H9 (cell line): ENCODE results near the gene CAMK1. TPM values are rescaled to one million over a fixed set of nuclear protein-coding genes. Genes with fewer than 3 reads are reported as not detected.

Source experiments
- DNase-seq: peaks from one replicate; pipeline ENCODE4 v3.0.0-alpha.2; 2017
- H2AFZ ChIP-seq: one replicate; pipeline ENCODE4 v1.6.1; 2013; ENCODE audit warnings: mild to moderate bottlenecking, low read length, control low read depth, moderate library complexity
- H2AK5ac ChIP-seq: 2 replicates; pipeline ENCODE4 v1.6.1; 2013; ENCODE audit warnings: low read length, control low read depth, mixed read lengths; ENCODE audit not compliant: insufficient read length
- H2BK120ac ChIP-seq: one replicate; pipeline ENCODE4 v1.6.1; 2013; ENCODE audit warnings: low read depth, mild to moderate bottlenecking, low read length, control low read depth, inconsistent platforms; ENCODE audit not compliant: poor library complexity, severe bottlenecking
- H2BK12ac ChIP-seq: 2 replicates; pipeline ENCODE4 v1.6.1; 2013; ENCODE audit warnings: low read length, control low read depth, mixed read lengths, low read depth; ENCODE audit not compliant: insufficient read length
- H2BK15ac ChIP-seq: 2 replicates; pipeline ENCODE4 v1.6.1; 2013; ENCODE audit warnings: low read depth, low read length, control low read depth
- H2BK20ac ChIP-seq: one replicate; pipeline ENCODE4 v1.6.1; 2013; ENCODE audit warnings: low read depth, mild to moderate bottlenecking, low read length, control low read depth, inconsistent platforms; ENCODE audit not compliant: poor library complexity, severe bottlenecking
- H2BK5ac ChIP-seq: 2 replicates; pipeline ENCODE4 v1.6.1; 2013; ENCODE audit warnings: low read length, control low read depth, mixed read lengths; ENCODE audit not compliant: insufficient read length
- H3K14ac ChIP-seq: 2 replicates; pipeline ENCODE4 v1.6.1; 2013; ENCODE audit warnings: low read length, control low read depth; ENCODE audit not compliant: insufficient read depth
- H3K18ac ChIP-seq: 2 replicates; pipeline ENCODE4 v1.6.1; 2013; ENCODE audit warnings: low read depth, mild to moderate bottlenecking, mixed read lengths, low read length, control low read depth; ENCODE audit not compliant: insufficient read length
- H3K23ac ChIP-seq: 2 replicates; pipeline ENCODE4 v1.6.1; 2013; ENCODE audit warnings: low read length, control low read depth, mixed read lengths, low read depth; ENCODE audit not compliant: insufficient read length
- H3K23me2 ChIP-seq: 2 replicates; pipeline ENCODE4 v1.6.1; 2013; ENCODE audit warnings: low read depth, mild to moderate bottlenecking, mixed read lengths, low read length, control low read depth; ENCODE audit not compliant: insufficient read length, poor library complexity, severe bottlenecking
- H3K27ac ChIP-seq: 2 replicates; pipeline ENCODE4 v1.5.1; 2013; ENCODE audit warnings: low read length, control low read depth, mixed read lengths, low read depth; ENCODE audit not compliant: insufficient read length
- H3K27me3 ChIP-seq: 2 replicates; pipeline ENCODE4 v1.6.1; 2013; ENCODE audit warnings: low read length, control low read depth, inconsistent platforms; ENCODE audit not compliant: insufficient read depth
- H3K4ac ChIP-seq: 2 replicates; pipeline ENCODE4 v1.6.1; 2013; ENCODE audit warnings: low read depth, mild to moderate bottlenecking, control low read depth, inconsistent platforms, low read length, moderate library complexity
- H3K4me1 ChIP-seq: 2 replicates; pipeline ENCODE4 v1.6.1; 2013; ENCODE audit warnings: low read length, control low read depth, inconsistent platforms; ENCODE audit not compliant: insufficient read depth
- H3K4me2 ChIP-seq: 2 replicates; pipeline ENCODE4 v1.6.1; 2013; ENCODE audit warnings: low read length, control low read depth, mixed read lengths; ENCODE audit not compliant: insufficient read length, insufficient read depth
- H3K56ac ChIP-seq: 2 replicates; pipeline ENCODE4 v1.6.1; 2013; ENCODE audit warnings: low read depth, mild to moderate bottlenecking, mixed read lengths, low read length, control low read depth; ENCODE audit not compliant: insufficient read length
- H3K79me1 ChIP-seq: 2 replicates; pipeline ENCODE4 v1.6.1; 2013; ENCODE audit warnings: low read depth, mild to moderate bottlenecking, moderate library complexity, low read length, control low read depth, inconsistent platforms; ENCODE audit not compliant: insufficient read depth, poor library complexity, severe bottlenecking
- H3K79me2 ChIP-seq: 2 replicates; pipeline ENCODE4 v1.6.1; 2013; ENCODE audit warnings: low read length, control low read depth, inconsistent platforms; ENCODE audit not compliant: insufficient read depth
- H3K9ac ChIP-seq: 2 replicates; pipeline ENCODE4 v1.6.1; 2013; ENCODE audit warnings: low read length, control low read depth, mixed read lengths; ENCODE audit not compliant: insufficient read length; ENCODE audit errors: extremely low read depth
- H3K9me3 ChIP-seq: one replicate; pipeline ENCODE4 v1.6.1; 2013; ENCODE audit warnings: low read depth, low read length, inconsistent platforms; ENCODE audit not compliant: control insufficient read depth
- H3T11ph ChIP-seq: one replicate; pipeline ENCODE4 v1.6.1; 2013; ENCODE audit warnings: mild to moderate bottlenecking, low read length, control low read depth, inconsistent platforms
- H4K20me1 ChIP-seq: one replicate; pipeline ENCODE4 v1.6.1; 2013; ENCODE audit not compliant: control insufficient read depth, insufficient read length, insufficient read depth
- H4K5ac ChIP-seq: 2 replicates; pipeline ENCODE4 v1.6.1; 2013; ENCODE audit warnings: low read depth, mild to moderate bottlenecking, mixed read lengths, low read length, control low read depth; ENCODE audit not compliant: insufficient read length
- H4K8ac ChIP-seq: replicated peaks from 2 replicates; pipeline ENCODE4 v1.6.1; 2013; ENCODE audit warnings: low read length, control low read depth, mixed read lengths, low read depth; ENCODE audit not compliant: insufficient read length
- H4K91ac ChIP-seq: 2 replicates; pipeline ENCODE4 v1.6.1; 2013; ENCODE audit warnings: low read depth, mild to moderate bottlenecking, moderate library complexity, mixed read lengths, low read length, control low read depth; ENCODE audit not compliant: insufficient read length
- H3K27ac Mint-ChIP-seq, 3 experiments: 2 replicates in 2 of 3; 3 replicates in 1 of 3; pipeline ENCODE4 v1.8.0; 2020 to 2021; ENCODE audit warnings: mixed read lengths in 3 of 3, mild to moderate bottlenecking in 1 of 3, moderate library complexity in 1 of 3
- H3K27me3 Mint-ChIP-seq: 2 replicates; pipeline ENCODE4 v1.8.0; 2021; ENCODE audit warnings: low read depth, mild to moderate bottlenecking, moderate library complexity, mixed read lengths
- H3K36me3 Mint-ChIP-seq, 3 experiments: 2 replicates in 2 of 3; 3 replicates in 1 of 3; pipeline ENCODE4 v1.8.0; 2020 to 2021; ENCODE audit warnings: low read depth in 3 of 3, mixed read lengths in 3 of 3; ENCODE audit not compliant: insufficient read depth in 1 of 3
- H3K4me1 Mint-ChIP-seq, 2 experiments: 2 replicates each; pipeline ENCODE4 v1.8.0; 2020; ENCODE audit warnings: mixed read lengths in 2 of 2
- H3K4me3 Mint-ChIP-seq, 2 experiments: 2 replicates in 1 of 2; 3 replicates in 1 of 2; pipeline ENCODE4 v1.8.0; 2020 to 2021; ENCODE audit warnings: mild to moderate bottlenecking in 2 of 2, mixed read lengths in 2 of 2, moderate library complexity in 1 of 2
- H3K9me3 Mint-ChIP-seq, 2 experiments: 2 replicates in 1 of 2; 3 replicates in 1 of 2; pipeline ENCODE4 v1.8.0; 2020; ENCODE audit warnings: mild to moderate bottlenecking in 2 of 2, mixed read lengths in 2 of 2, moderate library complexity in 1 of 2
- WGBS: extraction: QIAGEN DNeasy Blood & Tissue Kit; methylation state at CpG from one replicate; pipeline ENCODE4 v1.1.7; 2013; ENCODE audit warnings: missing lambda C conversion rate, low lambda C conversion rate, mixed read lengths; ENCODE audit not compliant: insufficient read length; ENCODE audit errors: extremely low coverage; 5-methylcytosine and 5-hydroxymethylcytosine counted together
- total RNA-seq: library from RNA; stranded (reverse); gene quantifications from 2 replicates; pipeline ENCODE4 v1.2.1, GENCODE V29; 2021
- TF ChIP-seq, protein P1 (sequence below): fragments of 200-600 bp; sonication (generic); conservative IDR thresholded peaks from 3 replicates; pipeline ENCODE4 v1.8.0; 2021; ENCODE audit warnings: antibody characterized with exemption, mild to moderate bottlenecking

CAMK1 gene
- total RNA-seq, 1 experiment from 2014 or later, result 9.2 TPM

- TF ChIP-seq, protein P1, sequence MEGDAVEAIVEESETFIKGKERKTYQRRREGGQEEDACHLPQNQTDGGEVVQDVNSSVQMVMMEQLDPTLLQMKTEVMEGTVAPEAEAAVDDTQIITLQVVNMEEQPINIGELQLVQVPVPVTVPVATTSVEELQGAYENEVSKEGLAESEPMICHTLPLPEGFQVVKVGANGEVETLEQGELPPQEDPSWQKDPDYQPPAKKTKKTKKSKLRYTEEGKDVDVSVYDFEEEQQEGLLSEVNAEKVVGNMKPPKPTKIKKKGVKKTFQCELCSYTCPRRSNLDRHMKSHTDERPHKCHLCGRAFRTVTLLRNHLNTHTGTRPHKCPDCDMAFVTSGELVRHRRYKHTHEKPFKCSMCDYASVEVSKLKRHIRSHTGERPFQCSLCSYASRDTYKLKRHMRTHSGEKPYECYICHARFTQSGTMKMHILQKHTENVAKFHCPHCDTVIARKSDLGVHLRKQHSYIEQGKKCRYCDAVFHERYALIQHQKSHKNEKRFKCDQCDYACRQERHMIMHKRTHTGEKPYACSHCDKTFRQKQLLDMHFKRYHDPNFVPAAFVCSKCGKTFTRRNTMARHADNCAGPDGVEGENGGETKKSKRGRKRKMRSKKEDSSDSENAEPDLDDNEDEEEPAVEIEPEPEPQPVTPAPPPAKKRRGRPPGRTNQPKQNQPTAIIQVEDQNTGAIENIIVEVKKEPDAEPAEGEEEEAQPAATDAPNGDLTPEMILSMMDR, result no peak
- no peaks in the 10 kb centered on the region for H3K79me2 ChIP-seq
- H3K14ac ChIP-seq, result no peak overlapping the region
- H3K18ac ChIP-seq, result no peak overlapping the region
- no peaks in the 10 kb centered on the region for H3K27me3 ChIP-seq
- H2BK15ac ChIP-seq, result no peak overlapping the region
- no peaks in the 10 kb centered on the region for H3K4me1 ChIP-seq
- H4K5ac ChIP-seq, result no peak overlapping the region
- H4K91ac ChIP-seq, result no peak overlapping the region
- no peak for DNase-seq
- no peaks in the 10 kb centered on the region for H3K4me1 Mint-ChIP-seq
- H3K27ac Mint-ChIP-seq, result no peak overlapping the region
- H3K4me3 Mint-ChIP-seq, result no peak overlapping the region
- no peak overlapping the region for H3K9ac ChIP-seq
- no peaks in the 10 kb centered on the region for H3K27me3 Mint-ChIP-seq
- no peak overlapping the region for H3K27ac ChIP-seq
- no peaks in the 10 kb centered on the region for H4K20me1 ChIP-seq
- peaks cover 29 to 79% (median 78%) of the 10 kb centered on the region in 3 experiments; a peak in 6 of 7 replicates for H3K36me3 Mint-ChIP-seq
- H2BK12ac ChIP-seq, result no peak overlapping the region
- no peak overlapping the region for H2BK5ac ChIP-seq
- H3K23me2 ChIP-seq, result no peaks in the 10 kb centered on the region
- H2AK5ac ChIP-seq, result no peak overlapping the region
- no peak overlapping the region for H3K4ac ChIP-seq
- no peak overlapping the region for H3K56ac ChIP-seq
- no peak overlapping the region for H2AFZ ChIP-seq
- H2BK20ac ChIP-seq, result no peak overlapping the region
- WGBS, result no CpG with 5 or more reads among the region's 7 CpGs
- H3K4me2 ChIP-seq, result no peak overlapping the region
- H2BK120ac ChIP-seq, result no peak overlapping the region
- H3K9me3 Mint-ChIP-seq, result no peaks in the 10 kb centered on the region
- H3K23ac ChIP-seq, result no peak overlapping the region
- no peaks in the 10 kb centered on the region for H3K9me3 ChIP-seq
- no peak overlapping the region for H3T11ph ChIP-seq
- no peak overlapping the region for H4K8ac ChIP-seq
- H3K79me1 ChIP-seq, result no peaks in the 10 kb centered on the region
Observed at GRCh38 chr3:9786209-9786739, 16.5 kb upstream of the CAMK1 start.
